ENCODE measurements around the gene CFAP210. TPM values are rescaled to one million over a fixed set of nuclear protein-coding genes. Genes with fewer than 3 reads are reported as not detected.

The CFAP210 gene
- polyA plus RNA-seq, 2 of the 4 experiments (the other 2 are of a cell fraction) = 0.31 to 0.35 TPM

GRCh38 chr2:169664600-169664977, 29.6 kb downstream of the CFAP210 start:
- Histone ChIP-seq H3K27ac (no peak overlapping the region), H3K4me3 (no peak overlapping the region), H3K4me1 (no peaks in the 10 kb centered on the region), H3K4me2 (no peak overlapping the region), H3K9me3 (no peaks in the 10 kb centered on the region)
- ATAC-seq (no peak), FAIRE-seq (no peak), DNase-seq (ENCODE audit: low read depth in 1 of 2, low spot score in 1 of 2) (no peak)
- WGBS (ENCODE audit: missing lambda C conversion rate) = 48% methylated on average over 1 of the region's 1 CpG
- TF ChIP-seq FOXS1 (CRISPR knock-in tag; IDR thresholded peaks at IDR 0.05) = no peak
- ChIA-PET CTCF (interaction anchor here (0.6 to 1.3 kb wide), 2 partner anchors 11 to 15 kb away, joined by 3 read pairs; no protein-coding TSS in a partner anchor), POLR2A (no interaction called here)

- TF ChIP-seq HMGXB4 (CRISPR knock-in tag; IDR thresholded peaks at IDR 0.05; ENCODE audit: borderline replicate concordance) = no peak
- TF ChIP-seq ESRRA (IDR thresholded peaks at IDR 0.05; ENCODE audit: borderline replicate concordance, low read length) = no peak
- TF ChIP-seq CBX2 (IDR thresholded peaks at IDR 0.05; ENCODE audit: borderline replicate concordance, low read depth) = no peak
- TF ChIP-seq TP53 (CRISPR knock-in tag; IDR thresholded peaks at IDR 0.05) = no peak
- no peak for TF ChIP-seq SREBF2 (IDR thresholded peaks at IDR 0.05)
- TF ChIP-seq ZC3H11A (IDR thresholded peaks at IDR 0.05) = no peak
- no peak for TF ChIP-seq HOXB5 (CRISPR knock-in tag; IDR thresholded peaks at IDR 0.05)
- no peak for TF ChIP-seq MYC (IDR thresholded peaks at IDR 0.05; ENCODE audit: borderline replicate concordance, low read length)
- no peak for TF ChIP-seq NPAS2 (CRISPR knock-in tag; IDR thresholded peaks at IDR 0.05; ENCODE audit: borderline replicate concordance)
- no peak for TF ChIP-seq CHD4 (IDR thresholded peaks at IDR 0.05; ENCODE audit: borderline replicate concordance)
- TF ChIP-seq GATA3 (IDR thresholded peaks at IDR 0.05; ENCODE audit: borderline replicate concordance) = no peak
- TF ChIP-seq BCL3 (IDR thresholded peaks at IDR 0.05) = no peak
- TF ChIP-seq E2F6 (IDR thresholded peaks at IDR 0.05; ENCODE audit: borderline replicate concordance, low read depth) = no peak
- no peak for TF ChIP-seq RNF2 (IDR thresholded peaks at IDR 0.05; ENCODE audit: borderline replicate concordance, low read depth)
- no peak for TF ChIP-seq TFCP2L1 (CRISPR knock-in tag; IDR thresholded peaks at IDR 0.05)
- no peak for TF ChIP-seq ELK1 (IDR thresholded peaks at IDR 0.05; ENCODE audit: low read depth, low read length)
- TF ChIP-seq JUN (IDR thresholded peaks at IDR 0.05) = no peak
- TF ChIP-seq CEBPB (IDR thresholded peaks at IDR 0.05) = no peak
- TF ChIP-seq ATOH8 (CRISPR knock-in tag; IDR thresholded peaks at IDR 0.05; ENCODE audit: low read depth) = no peak
- POLR2A ChIA-PET = no interaction called here
- H3K27ac ChIP-seq = no peak overlapping the region
- no peak for DNase-seq (ENCODE audit: low read depth in 1 of 2, low spot score in 1 of 2)
- H3K4me1 ChIP-seq = no peaks in the 10 kb centered on the region
- H3K4me3 ChIP-seq = no peak overlapping the region
- no peak for FAIRE-seq
- CTCF ChIA-PET = interaction anchor here (1.3 kb wide), 1 partner anchor 9 kb away, joined by 3 read pairs; no protein-coding TSS in a partner anchor
- 40% methylated on average over 3 of the region's 3 CpGs for WGBS (ENCODE audit: missing lambda C conversion rate)
- no peaks in the 10 kb centered on the region for H3K9me3 ChIP-seq
- ATAC-seq = no peak
- H3K4me2 ChIP-seq = no peak overlapping the region
Measured at GRCh38 chr2:169663247-169663646, 31.0 kb downstream of the CFAP210 start.
